Body of pancreas (tissue), 4 donors: ENCODE measurements around the gene ZBTB20. TPM values are rescaled to one million over a fixed set of nuclear protein-coding genes. Genes with fewer than 3 reads are reported as not detected.

Experiments
- ATAC-seq: fragments of 150-250 bp; one replicate; pipeline ENCODE4 v1.9.1; 2016
- DNase-seq, 4 donors: peaks; one replicate each; pipeline ENCODE4 v3.0.0-alpha.2; 2019
- H3K27ac ChIP-seq, 4 donors: fragments of 200-600 bp; sonication (generic); 1 replicate in 3 of 4; 2 replicates in 1 of 4; pipeline versions ENCODE4 v1.5.1 to v1.6.1; 2016 to 2019; ENCODE audit warnings: mild to moderate bottlenecking in 1 of 4, mixed read lengths in 1 of 4, moderate library complexity in 1 of 4
- H3K27me3 ChIP-seq, 2 donors: fragments of 200-600 bp; sonication (generic); one replicate each; pipeline ENCODE4 v1.6.0; 2016; ENCODE audit warnings: mild to moderate bottlenecking in 1 of 2
- H3K36me3 ChIP-seq, 2 donors: fragments of 200-600 bp; sonication (generic); replicated peaks in 1 of 2; 2 replicates each; pipeline ENCODE4 v1.5.1; 2016; ENCODE audit warnings: low read depth in 2 of 2; ENCODE audit not compliant: insufficient read depth in 1 of 2
- H3K4me1 ChIP-seq: fragments of 200-600 bp; sonication (generic); one replicate; pipeline ENCODE4 v1.6.0; 2016
- H3K4me3 ChIP-seq, 2 donors: fragments of 200-600 bp; sonication (generic); 1 replicate in 1 of 2; 2 replicates in 1 of 2; pipeline ENCODE4 v1.5.1; 2016 to 2019
- H3K9me3 ChIP-seq, 3 donors: fragments of 200-600 bp; sonication (generic); 1 replicate in 2 of 3; 2 replicates in 1 of 3; pipeline ENCODE4 v1.5.1; 2016
- POLR2A ChIP-seq, 3 donors: fragments of 450-650 bp; IDR thresholded peaks; one replicate each; pipeline ENCODE4 v1.6.1; 2016; ENCODE audit warnings: antibody characterized with exemption in 3 of 3, mild to moderate bottlenecking in 2 of 3
- WGBS, 2 donors: methylation state at CpG; one replicate each; pipeline ENCODE4 v1.1.5; 2017; 5-methylcytosine and 5-hydroxymethylcytosine counted together
- intact Hi-C: fragments of 100-400 bp; cut with DNase I; formaldehyde crosslinking; loops from one replicate; pipeline ENCODE4 v1.15.1; 2023
- total RNA-seq, 2 donors: library from RNA; depleted of rRNA; stranded (reverse); fragments of >200 nt; gene quantifications; one replicate each; pipeline ENCODE4 v1.1.0, GENCODE V29; 2016
- TF ChIP-seq, protein P1 (sequence below), 7 experiments: fragments of 450-650 bp in 4 of 7; fragments of 200-600 bp in 3 of 7; sonication (generic) in 3 of 7; IDR thresholded peaks; one replicate each; pipeline ENCODE4 v1.5.1; 2016 to 2019; ENCODE audit warnings: antibody characterized with exemption in 7 of 7

Gene ZBTB20
- total RNA-seq, 2 donors from 2014 or later: 48.3 to 77.1 TPM

- 41 to 42% methylated on average over 3 of the region's 3 CpGs for WGBS, 2 donors
- Histone ChIP-seq H3K27ac (no peak overlapping the region), H3K4me3 (no peak overlapping the region), H3K27me3 (no peaks in the 10 kb centered on the region), H3K9me3 (no peaks in the 10 kb centered on the region), H3K36me3 (no peaks in the 10 kb centered on the region), H3K4me1 (peaks cover 15% of the 10 kb centered on the region)
- intact Hi-C loops: no loop called here
- no peak for TF ChIP-seq POLR2A (IDR thresholded peaks at IDR 0.05)
- TF ChIP-seq, protein P1, sequence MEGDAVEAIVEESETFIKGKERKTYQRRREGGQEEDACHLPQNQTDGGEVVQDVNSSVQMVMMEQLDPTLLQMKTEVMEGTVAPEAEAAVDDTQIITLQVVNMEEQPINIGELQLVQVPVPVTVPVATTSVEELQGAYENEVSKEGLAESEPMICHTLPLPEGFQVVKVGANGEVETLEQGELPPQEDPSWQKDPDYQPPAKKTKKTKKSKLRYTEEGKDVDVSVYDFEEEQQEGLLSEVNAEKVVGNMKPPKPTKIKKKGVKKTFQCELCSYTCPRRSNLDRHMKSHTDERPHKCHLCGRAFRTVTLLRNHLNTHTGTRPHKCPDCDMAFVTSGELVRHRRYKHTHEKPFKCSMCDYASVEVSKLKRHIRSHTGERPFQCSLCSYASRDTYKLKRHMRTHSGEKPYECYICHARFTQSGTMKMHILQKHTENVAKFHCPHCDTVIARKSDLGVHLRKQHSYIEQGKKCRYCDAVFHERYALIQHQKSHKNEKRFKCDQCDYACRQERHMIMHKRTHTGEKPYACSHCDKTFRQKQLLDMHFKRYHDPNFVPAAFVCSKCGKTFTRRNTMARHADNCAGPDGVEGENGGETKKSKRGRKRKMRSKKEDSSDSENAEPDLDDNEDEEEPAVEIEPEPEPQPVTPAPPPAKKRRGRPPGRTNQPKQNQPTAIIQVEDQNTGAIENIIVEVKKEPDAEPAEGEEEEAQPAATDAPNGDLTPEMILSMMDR (IDR thresholded peaks at IDR 0.05): no peak
- DNase-seq (no peak), ATAC-seq (no peak)
These were observed 205.3 kb downstream of the ZBTB20 start for GRCh38 chr3:114941626-114942309.

- no peak overlapping the region for H3K4me3 ChIP-seq
- H3K27ac ChIP-seq: no peak overlapping the region
- H3K36me3 ChIP-seq: no peaks in the 10 kb centered on the region
- H3K27me3 ChIP-seq: no peaks in the 10 kb centered on the region
- no peak for TF ChIP-seq POLR2A (IDR thresholded peaks at IDR 0.05)
- TF ChIP-seq, protein P1 (IDR thresholded peaks at IDR 0.05): no peak
- H3K9me3 ChIP-seq: no peaks in the 10 kb centered on the region
- peaks cover 15% of the 10 kb centered on the region for H3K4me1 ChIP-seq
- no peak for DNase-seq
- no peak for ATAC-seq
- intact Hi-C loops: no loop called here
These were observed 207.2 kb downstream of the ZBTB20 start for GRCh38 chr3:114939920-114940319.

GRCh38 chr3:114933407-114933806 is 213.7 kb downstream of the ZBTB20 start:
- H3K4me1 ChIP-seq: no peaks in the 10 kb centered on the region
- no peak overlapping the region for H3K27ac ChIP-seq
- intact Hi-C loops: no loop called here
- H3K4me3 ChIP-seq: no peak overlapping the region
- ATAC-seq (no peak), DNase-seq (no peak)
- no peaks in the 10 kb centered on the region for H3K27me3 ChIP-seq
- 91 to 95% methylated on average over 1 of the region's 1 CpG for WGBS, 2 donors
- no peaks in the 10 kb centered on the region for H3K9me3 ChIP-seq
- H3K36me3 ChIP-seq: no peaks in the 10 kb centered on the region
- TF ChIP-seq POLR2A (IDR thresholded peaks at IDR 0.05): no peak
- TF ChIP-seq, protein P1 (IDR thresholded peaks at IDR 0.05): no peak

- Histone ChIP-seq H3K9me3 (no peaks in the 10 kb centered on the region), H3K4me1 (no peaks in the 10 kb centered on the region), H3K27ac (no peak overlapping the region), H3K36me3 (no peaks in the 10 kb centered on the region), H3K4me3 (no peak overlapping the region), H3K27me3 (no peaks in the 10 kb centered on the region)
- WGBS, 2 donors: 97% methylated on average over 17 to 21 of the region's 21 CpGs
- intact Hi-C loops: no loop called here
- no peak for TF ChIP-seq POLR2A (IDR thresholded peaks at IDR 0.05)
- TF ChIP-seq, protein P1 (IDR thresholded peaks at IDR 0.05): no peak
- DNase-seq (no peak), ATAC-seq (no peak)
These were observed 216.9 kb downstream of the ZBTB20 start for GRCh38 chr3:114929971-114930732.
